ENCODE measurements around the gene ZNF467. TPM values are rescaled to one million over a fixed set of nuclear protein-coding genes. Genes with fewer than 3 reads are reported as not detected.

Gene ZNF467
- total RNA-seq, 4 donors from 2014 or later = 6.2 to 12.1 (median 9.8) TPM

DNA sequence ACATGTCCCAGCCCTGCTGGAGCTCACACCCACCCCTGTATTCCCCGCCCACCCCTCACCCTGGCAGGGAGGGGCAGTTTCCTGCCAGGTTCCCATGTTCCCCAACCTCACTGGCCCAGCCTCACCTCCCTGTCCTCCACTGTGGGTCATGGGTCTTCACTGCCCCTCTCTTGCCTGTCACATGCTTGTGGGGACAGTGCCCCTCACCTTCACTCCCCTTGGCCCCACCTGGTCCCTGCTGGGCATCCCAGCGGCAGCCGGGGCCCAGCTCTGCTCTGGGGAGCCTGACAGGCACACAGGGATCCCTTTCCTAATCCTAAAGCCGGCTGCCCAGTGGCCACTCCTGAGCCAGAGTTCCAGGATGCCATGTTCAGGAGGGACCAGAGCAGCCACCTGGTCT, 43.4 kb upstream of the ZNF467 start:
- H3K4me3 ChIP-seq (ENCODE audit: low read depth, poor library complexity, severe bottlenecking) = no peak overlapping the region
- WGBS, 2 donors = 59 to 72% methylated on average over 3 to 4 of the region's 4 CpGs
- no peak for DNase-seq (ENCODE audit: low spot score in 2 of 2)
- TF ChIP-seq, protein P1, sequence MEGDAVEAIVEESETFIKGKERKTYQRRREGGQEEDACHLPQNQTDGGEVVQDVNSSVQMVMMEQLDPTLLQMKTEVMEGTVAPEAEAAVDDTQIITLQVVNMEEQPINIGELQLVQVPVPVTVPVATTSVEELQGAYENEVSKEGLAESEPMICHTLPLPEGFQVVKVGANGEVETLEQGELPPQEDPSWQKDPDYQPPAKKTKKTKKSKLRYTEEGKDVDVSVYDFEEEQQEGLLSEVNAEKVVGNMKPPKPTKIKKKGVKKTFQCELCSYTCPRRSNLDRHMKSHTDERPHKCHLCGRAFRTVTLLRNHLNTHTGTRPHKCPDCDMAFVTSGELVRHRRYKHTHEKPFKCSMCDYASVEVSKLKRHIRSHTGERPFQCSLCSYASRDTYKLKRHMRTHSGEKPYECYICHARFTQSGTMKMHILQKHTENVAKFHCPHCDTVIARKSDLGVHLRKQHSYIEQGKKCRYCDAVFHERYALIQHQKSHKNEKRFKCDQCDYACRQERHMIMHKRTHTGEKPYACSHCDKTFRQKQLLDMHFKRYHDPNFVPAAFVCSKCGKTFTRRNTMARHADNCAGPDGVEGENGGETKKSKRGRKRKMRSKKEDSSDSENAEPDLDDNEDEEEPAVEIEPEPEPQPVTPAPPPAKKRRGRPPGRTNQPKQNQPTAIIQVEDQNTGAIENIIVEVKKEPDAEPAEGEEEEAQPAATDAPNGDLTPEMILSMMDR (IDR thresholded peaks at IDR 0.05) = no peak
- no peak for TF ChIP-seq POLR2A (IDR thresholded peaks at IDR 0.05)
- intact Hi-C loops (cut with DNase I; ENCODE audit: low total_unique reads) = no loop called here

DNA sequence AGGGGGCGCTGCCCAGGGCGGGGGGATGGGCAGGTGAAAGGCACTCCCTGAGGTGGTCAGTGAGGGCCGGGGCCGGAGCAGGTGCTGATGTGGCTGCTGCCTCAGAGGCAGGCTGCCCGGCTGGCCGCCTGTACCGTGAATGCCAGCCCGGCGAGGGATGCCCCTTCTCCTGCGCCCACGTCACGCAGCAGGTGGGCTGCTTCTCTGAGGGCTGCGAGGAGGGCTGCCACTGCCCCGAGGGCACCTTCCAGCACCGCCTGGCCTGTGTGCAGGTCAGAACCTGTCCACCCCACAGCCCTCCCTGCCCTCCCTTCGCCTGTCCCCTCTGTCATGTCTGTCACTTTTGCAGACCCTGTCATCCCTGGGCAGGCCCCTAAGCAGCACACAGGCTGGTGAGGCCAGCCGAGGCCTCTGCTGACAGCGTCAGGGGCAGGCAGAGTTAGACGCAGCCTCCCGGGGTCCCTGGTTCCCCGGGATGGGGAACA, 42.9 kb upstream of the ZNF467 start:
- no peak for DNase-seq (ENCODE audit: low spot score in 2 of 2)
- WGBS, 2 donors = 63 to 66% methylated on average over 14 to 17 of the region's 21 CpGs
- intact Hi-C loops (cut with DNase I; ENCODE audit: low total_unique reads) = no loop called here
- no peak overlapping the region for H3K4me3 ChIP-seq (ENCODE audit: low read depth, poor library complexity, severe bottlenecking)
- TF ChIP-seq POLR2A (IDR thresholded peaks at IDR 0.05) = no peak
- TF ChIP-seq, protein P1 (IDR thresholded peaks at IDR 0.05) = no peak

DNA sequence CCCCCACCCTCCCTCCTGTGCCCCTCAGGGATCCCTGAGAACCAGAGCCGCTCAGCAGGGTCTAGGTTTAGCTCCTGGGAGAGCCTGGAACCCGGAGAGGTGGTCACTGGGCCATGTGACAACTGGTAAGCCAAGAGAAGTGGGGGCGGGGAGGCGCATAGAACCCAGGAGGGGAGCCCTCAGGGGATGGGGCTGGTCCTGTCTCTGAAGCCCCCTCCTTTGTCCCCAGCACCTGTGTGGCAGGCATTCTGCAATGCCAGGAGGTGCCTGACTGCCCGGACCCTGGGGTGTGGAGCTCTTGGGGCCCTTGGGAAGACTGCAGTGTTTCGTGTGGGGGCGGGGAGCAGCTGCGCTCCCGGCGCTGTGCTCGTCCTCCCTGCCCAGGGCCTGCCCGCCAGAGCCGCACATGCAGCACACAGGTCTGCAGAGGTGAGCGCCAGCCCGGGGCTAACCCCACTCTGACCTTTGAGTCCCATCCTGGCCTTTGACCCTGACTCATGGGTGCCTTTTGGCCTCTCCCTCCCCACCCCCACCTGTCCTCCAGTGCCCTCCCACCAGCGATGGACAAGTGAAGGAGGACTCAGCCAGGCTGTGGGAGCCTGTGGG, 42.4 kb upstream of the ZNF467 start:
- intact Hi-C loops (cut with DNase I; ENCODE audit: low total_unique reads) = no loop called here
- 51 to 62% methylated on average over 9 to 16 of the region's 16 CpGs for WGBS, 2 donors
- no peak for DNase-seq (ENCODE audit: low spot score in 2 of 2)

DNA sequence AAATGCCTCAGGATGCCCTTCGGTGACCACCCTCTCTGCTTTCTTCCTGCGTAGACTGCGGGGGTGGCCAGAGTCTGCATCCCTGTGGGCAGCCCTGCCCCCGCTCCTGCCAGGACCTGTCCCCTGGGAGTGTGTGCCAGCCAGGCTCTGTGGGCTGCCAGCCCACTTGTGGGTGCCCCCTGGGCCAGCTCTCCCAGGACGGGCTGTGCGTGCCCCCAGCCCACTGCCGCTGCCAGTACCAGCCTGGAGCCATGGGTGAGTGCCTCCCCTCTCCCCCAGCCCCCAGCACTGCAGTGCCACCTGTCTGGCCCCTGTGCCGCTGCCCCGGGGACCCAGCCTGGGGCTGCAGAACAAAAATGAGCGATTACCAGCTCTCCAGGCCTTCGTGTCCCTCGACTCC, 41.7 kb upstream of the ZNF467 start:
- intact Hi-C loops (cut with DNase I; ENCODE audit: low total_unique reads) = no loop called here
- no peak for DNase-seq (ENCODE audit: low spot score in 2 of 2)
- TF ChIP-seq, protein P1 (IDR thresholded peaks at IDR 0.05) = no peak
- no peak for TF ChIP-seq POLR2A (IDR thresholded peaks at IDR 0.05)
- H3K4me3 ChIP-seq (ENCODE audit: low read depth, poor library complexity, severe bottlenecking) = no peak overlapping the region
- WGBS, 2 donors = 86 to 92% methylated on average over 9 to 10 of the region's 12 CpGs

More for the DNA sequence above, 42.4 kb upstream of the ZNF467 start:
- H3K4me3 ChIP-seq (ENCODE audit: low read depth, poor library complexity, severe bottlenecking) = no peak overlapping the region
- TF ChIP-seq, protein P1 (IDR thresholded peaks at IDR 0.05) = no peak
- no peak for TF ChIP-seq POLR2A (IDR thresholded peaks at IDR 0.05)

DNA sequence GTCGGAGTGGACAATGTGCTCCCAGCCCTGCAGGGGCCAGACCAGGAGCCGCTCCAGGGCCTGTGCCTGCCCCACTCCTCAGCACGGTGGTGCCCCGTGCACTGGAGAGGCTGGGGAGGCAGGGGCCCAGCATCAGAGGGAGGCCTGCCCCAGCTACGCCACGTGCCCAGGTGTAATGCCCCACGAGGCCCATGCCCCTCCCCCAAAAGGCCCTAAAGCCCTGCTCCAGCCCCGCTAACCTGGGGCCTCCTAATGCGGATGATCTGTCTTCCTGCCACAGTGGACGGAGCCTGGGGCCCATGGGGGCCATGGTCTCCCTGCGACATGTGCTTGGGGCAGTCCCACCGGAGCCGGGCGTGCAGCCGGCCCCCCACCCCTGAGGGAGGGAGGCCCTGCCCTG, 41.1 kb upstream of the ZNF467 start:
- no peak overlapping the region for H3K4me3 ChIP-seq (ENCODE audit: low read depth, poor library complexity, severe bottlenecking)
- intact Hi-C loops (cut with DNase I; ENCODE audit: low total_unique reads) = no loop called here
- DNase-seq (ENCODE audit: low spot score in 2 of 2) = no peak
- TF ChIP-seq POLR2A (IDR thresholded peaks at IDR 0.05) = no peak
- TF ChIP-seq, protein P1 (IDR thresholded peaks at IDR 0.05) = no peak
- 73% methylated on average over 8 of the region's 15 CpGs for WGBS, 2 donors
